ENCODE measurements around the gene ZDHHC7.
A peak's percentile ranks its signal among the peaks of the same experiment; 100 is the strongest.
"Not testable (repeated sequence)": the region's sequence is repeated elsewhere in the genome, so short reads cannot be mapped to it uniquely, and the experiment has no call there.

The ZDHHC7 gene

GRCh38 chr16:85034591-85035433 is 23.5 kb upstream of the ZDHHC7 start:
- H3K4me3 ChIP-seq: no peak overlapping the region
- intact Hi-C loops (cut with DNase I; ENCODE audit: low total_unique reads): no loop called here
- H3K9me3 ChIP-seq: no peaks in the 10 kb centered on the region
- no peak for TF ChIP-seq CTCF (IDR thresholded peaks at IDR 0.05)
- H3K36me3 ChIP-seq: peaks cover 0 to 4% (median 0%) of the 10 kb centered on the region in 3 donors
- H3K27ac ChIP-seq: no peak overlapping the region
- DNase-seq: no peak
- H3K4me1 ChIP-seq: peaks cover 0 to 2% (median 0%) of the 10 kb centered on the region in 4 donors
- no peaks in the 10 kb centered on the region for H3K27me3 ChIP-seq

GRCh38 chr16:85033171-85033570 is 21.8 kb upstream of the ZDHHC7 start:
- peaks cover 0 to 4% (median 0%) of the 10 kb centered on the region in 3 donors for H3K36me3 ChIP-seq
- DNase-seq: no peak
- intact Hi-C loops (cut with DNase I; ENCODE audit: low total_unique reads): no loop called here

GRCh38 chr16:85032187-85032586 is 20.9 kb upstream of the ZDHHC7 start:
- H3K36me3 ChIP-seq; H3K27ac ChIP-seq; H3K27me3 ChIP-seq; DNase-seq; H3K9me3 ChIP-seq; intact Hi-C loops (cut with DNase I; ENCODE audit: low total_unique reads); H3K4me3 ChIP-seq: not testable (repeated sequence)
- H3K4me1 ChIP-seq: peaks cover 0 to 22% (median 18%) of the 10 kb centered on the region in 4 donors

More at GRCh38 chr16:85033171-85033570, 21.8 kb upstream of the ZDHHC7 start:
- H3K9me3 ChIP-seq: no peaks in the 10 kb centered on the region
- H3K27ac ChIP-seq: no peak overlapping the region
- peaks cover 0 to 17% (median 15%) of the 10 kb centered on the region in 4 donors for H3K4me1 ChIP-seq
- no peak for TF ChIP-seq CTCF (IDR thresholded peaks at IDR 0.05)
- H3K27me3 ChIP-seq: no peaks in the 10 kb centered on the region
- no peak overlapping the region for H3K4me3 ChIP-seq

- Histone ChIP-seq H3K27me3 (no peaks in the 10 kb centered on the region), H3K36me3 (peaks cover 0 to 4% (median 0%) of the 10 kb centered on the region in 3 donors), H3K4me1 (peaks cover 0 to 27% (median 20%) of the 10 kb centered on the region in 4 donors), H3K9me3 (no peaks in the 10 kb centered on the region), H3K4me3 (no peak overlapping the region), H3K27ac (no peak overlapping the region)
- TF ChIP-seq CTCF (IDR thresholded peaks at IDR 0.05): no peak
- intact Hi-C loops (cut with DNase I; ENCODE audit: low total_unique reads): no loop called here
- DNase-seq: no peak
Observed at GRCh38 chr16:85031451-85031850, 20.1 kb upstream of the ZDHHC7 start.

GRCh38 chr16:85029981-85030401 is 18.7 kb upstream of the ZDHHC7 start:
- intact Hi-C loops (cut with DNase I; ENCODE audit: low total_unique reads): loop anchor here (5.0 kb wide), 1 partner anchor 733 kb away; no protein-coding TSS in a partner anchor
- H3K27ac ChIP-seq: no peak overlapping the region
- no peak for TF ChIP-seq CTCF (IDR thresholded peaks at IDR 0.05)
- H3K9me3 ChIP-seq: no peaks in the 10 kb centered on the region
- H3K36me3 ChIP-seq: peaks cover 0 to 4% (median 0%) of the 10 kb centered on the region in 3 donors
- H3K27me3 ChIP-seq: no peaks in the 10 kb centered on the region
- no peak overlapping the region for H3K4me3 ChIP-seq
- peaks cover 0 to 33% (median 20%) of the 10 kb centered on the region in 4 donors for H3K4me1 ChIP-seq
- no peak for DNase-seq

GRCh38 chr16:85029408-85029784 is 18.1 kb upstream of the ZDHHC7 start:
- peaks cover 0 to 4% (median 0%) of the 10 kb centered on the region in 3 donors for H3K36me3 ChIP-seq
- no peaks in the 10 kb centered on the region for H3K9me3 ChIP-seq
- H3K27ac ChIP-seq: peak overlapping the region; percentile 73 to 86
- peak overlapping the region; percentile 64 to 79 for H3K4me3 ChIP-seq
- DNase-seq: no peak
- peaks cover 0 to 33% (median 20%) of the 10 kb centered on the region in 4 donors for H3K4me1 ChIP-seq
- intact Hi-C loops (cut with DNase I; ENCODE audit: low total_unique reads): loop anchor here (5.0 kb wide), 1 partner anchor 732 kb away; no protein-coding TSS in a partner anchor
- no peaks in the 10 kb centered on the region for H3K27me3 ChIP-seq
- no peak for TF ChIP-seq CTCF (IDR thresholded peaks at IDR 0.05)

Data from tibial artery (tissue), 4 donors.